GM12892 (cell line): Measurements from ENCODE around the gene ARHGAP32. TPM values are rescaled to one million over a fixed set of nuclear protein-coding genes. Genes with fewer than 3 reads are reported as not detected.

Experiments
- DNase-seq: peaks from one replicate; pipeline ENCODE4 v3.0.0; 2011; ENCODE audit not compliant: insufficient read length
- FAIRE-seq: peaks from 2 replicates; lab custom pipeline; 2011; peaks lifted over from hg19 to GRCh38; lab: Jason Lieb, UNC
- POLR2A ChIP-seq: IDR thresholded peaks from 2 replicates; pipeline ENCODE4 v1.6.1; 2011; ENCODE audit warnings: low read depth, low read length, control low read depth
- POLR2AphosphoS5 ChIP-seq: IDR thresholded peaks from 2 replicates; pipeline ENCODE4 v1.6.1; 2011; ENCODE audit warnings: low read depth, low read length, control low read depth
- TAF1 ChIP-seq: IDR thresholded peaks from 2 replicates; pipeline ENCODE4 v1.6.1; 2011; ENCODE audit warnings: low read depth, mild to moderate bottlenecking, control low read depth, low read length, borderline replicate concordance
- polyA plus RNA-seq: library from polyadenylated mRNA; unstranded; fragments of >200 nt; gene quantifications from one replicate; pipeline ENCODE4 v1.2.1, GENCODE V29; 2012; ENCODE audit warnings: missing spikeins, inconsistent platforms; ENCODE audit not compliant: missing spikeins

Gene ARHGAP32
- polyA plus RNA-seq, result 0.08 TPM

DNA sequence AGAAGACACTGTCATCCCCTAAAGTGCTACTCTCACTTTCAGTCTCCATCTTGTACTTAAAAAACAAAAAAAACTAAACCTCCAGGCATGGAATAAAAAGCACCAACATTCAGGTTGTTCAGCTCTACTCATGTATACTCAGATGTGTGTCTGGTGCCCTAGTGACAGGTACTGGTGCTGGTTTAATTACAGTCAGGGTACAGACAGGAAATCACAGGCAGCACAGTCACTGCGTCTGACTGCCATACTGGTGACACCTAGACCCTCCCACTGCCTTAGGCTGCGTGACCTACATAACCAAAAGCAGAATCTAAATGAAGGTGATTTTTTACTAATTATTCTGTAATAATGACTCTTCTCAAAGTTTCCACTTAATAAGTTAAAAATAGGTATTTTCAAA lies at the start of gene ARHGAP32:
Gene ARHGAP32, minus strand, starts transcription at position 176 of the 400 bp plus-strand sequence. Its CDS starts 127 bp downstream, at position 49.
- no peak for DNase-seq
- no peak for TF ChIP-seq TAF1
- TF ChIP-seq POLR2A, result no peak
- TF ChIP-seq POLR2AphosphoS5, result no peak
- no peak for FAIRE-seq

DNA sequence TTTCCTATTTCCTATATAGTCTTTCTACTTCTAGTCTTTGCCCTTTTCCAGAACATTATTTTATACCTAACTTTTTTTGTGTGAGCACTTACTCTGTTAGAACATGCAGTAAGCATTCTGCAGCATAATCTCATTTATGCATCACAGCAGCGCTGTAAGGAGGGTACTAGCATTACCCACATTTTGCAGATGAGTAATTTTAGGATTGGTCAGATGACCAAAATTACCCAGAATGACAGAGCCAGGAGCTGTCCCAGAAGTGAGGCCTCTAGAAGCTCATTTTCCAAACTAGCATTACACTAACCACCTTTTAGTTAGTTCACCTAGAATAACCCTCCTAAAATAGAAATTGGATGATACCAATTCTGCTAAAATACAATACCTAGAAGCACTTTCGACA lies 47.1 kb upstream of the ARHGAP32 start:
- TF ChIP-seq POLR2A (no peak), POLR2AphosphoS5 (no peak)
- DNase-seq, result no peak
- no peak for FAIRE-seq

DNA sequence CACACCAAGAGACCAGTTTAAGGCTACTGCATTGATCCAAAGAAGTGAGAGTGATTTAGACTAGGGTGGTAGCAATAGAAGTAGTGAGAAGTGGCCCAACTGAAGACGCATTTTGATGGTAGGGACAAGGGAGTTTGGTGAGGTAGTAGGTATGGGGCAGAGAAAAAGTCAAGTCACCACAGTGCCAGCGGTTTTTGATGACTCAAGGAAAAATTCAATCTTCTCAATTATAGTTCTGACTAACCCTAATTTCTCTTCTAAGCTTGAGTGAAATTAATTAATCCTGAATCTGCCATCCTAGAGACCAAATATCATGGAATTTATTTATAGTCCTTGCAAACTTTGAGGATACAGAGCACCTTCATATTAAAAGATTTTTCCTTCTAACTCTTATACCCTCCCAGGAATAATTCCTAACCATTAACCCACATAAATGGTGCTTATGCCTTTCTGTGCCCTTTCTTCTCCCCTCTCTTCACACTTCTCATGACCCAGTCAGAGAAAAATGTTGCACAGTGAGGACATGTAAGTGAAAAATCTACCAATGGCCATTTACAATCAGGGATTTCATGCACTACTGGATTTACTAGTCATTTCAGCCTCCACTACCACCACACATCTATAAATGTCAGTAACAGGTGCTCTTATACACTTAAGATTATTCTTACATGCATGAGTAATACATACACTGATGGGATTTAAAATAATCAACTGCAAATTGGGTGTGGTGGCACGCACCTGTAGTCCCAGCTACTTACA lies 45.9 kb upstream of the ARHGAP32 start:
- FAIRE-seq, result no peak
- TF ChIP-seq POLR2AphosphoS5 (no peak), POLR2A (no peak), TAF1 (no peak)

DNA sequence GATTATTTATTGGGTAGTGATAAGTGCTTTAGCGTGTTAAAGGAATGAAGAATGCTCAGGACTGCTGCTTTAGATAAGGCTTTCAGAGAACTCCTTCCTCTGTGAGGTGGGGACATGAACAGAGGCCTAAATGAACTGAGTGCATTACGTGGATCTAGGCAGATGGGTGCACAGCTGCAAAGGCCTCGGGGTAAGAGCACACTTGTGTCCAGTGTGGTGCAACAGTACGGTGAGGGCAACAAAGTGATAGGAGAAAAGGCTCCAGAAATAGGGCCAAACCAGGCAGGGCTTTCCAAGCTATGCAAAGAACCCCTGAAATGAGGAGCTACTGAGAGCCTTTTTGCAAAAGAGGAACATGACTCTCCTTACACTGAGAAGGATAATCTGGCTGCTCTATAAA lies 45.3 kb upstream of the ARHGAP32 start:
- DNase-seq (no peak), FAIRE-seq (no peak)
- TF ChIP-seq POLR2AphosphoS5, result no peak
- TF ChIP-seq TAF1, result no peak
- no peak for TF ChIP-seq POLR2A

More for the DNA sequence above, 45.9 kb upstream of the ARHGAP32 start:
- DNase-seq, result no peak

DNA sequence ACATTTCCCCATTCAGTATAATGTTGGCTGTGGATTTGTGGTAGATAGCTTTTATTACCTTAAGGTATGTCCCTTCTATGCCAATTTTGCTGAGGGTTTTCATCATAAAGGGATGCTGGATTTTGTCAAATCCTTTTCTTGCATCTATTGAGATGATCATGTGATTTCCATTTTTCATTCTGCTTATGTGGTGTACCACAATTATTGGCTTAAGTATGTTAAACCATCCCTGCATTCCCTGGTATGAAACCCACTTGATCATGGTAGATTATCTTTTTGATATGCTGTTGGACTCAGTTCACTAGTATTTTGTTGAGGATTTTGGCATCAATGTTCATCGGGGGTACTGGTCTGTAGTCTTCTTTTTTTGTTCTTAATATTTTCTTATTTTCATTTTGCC lies 44.7 kb upstream of the ARHGAP32 start:
- TF ChIP-seq POLR2A, result no peak
- TF ChIP-seq TAF1, result no peak
- TF ChIP-seq POLR2AphosphoS5, result no peak
- DNase-seq, result no peak
- FAIRE-seq, result no peak

DNA sequence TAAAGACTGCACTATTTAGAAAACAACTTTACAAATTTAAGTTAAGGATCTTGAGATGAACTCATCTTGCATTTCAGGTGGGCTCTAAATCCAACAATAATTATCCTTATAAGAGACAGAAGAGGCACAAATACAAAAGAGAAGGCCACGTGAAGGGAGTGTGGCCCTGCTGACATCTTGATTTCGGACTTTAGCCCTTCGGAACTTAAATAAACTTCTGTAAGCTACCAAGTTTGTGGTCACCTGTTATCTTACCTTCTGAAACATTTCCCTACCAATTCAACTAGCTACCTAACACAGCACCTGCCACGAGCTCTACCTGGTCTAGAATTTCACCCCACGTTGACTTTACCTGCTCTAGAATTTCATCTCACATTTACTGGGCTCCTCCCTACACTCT lies 42.9 kb upstream of the ARHGAP32 start:
- TF ChIP-seq POLR2AphosphoS5 (no peak), POLR2A (no peak), TAF1 (no peak)
- no peak for DNase-seq
- no peak for FAIRE-seq

DNA sequence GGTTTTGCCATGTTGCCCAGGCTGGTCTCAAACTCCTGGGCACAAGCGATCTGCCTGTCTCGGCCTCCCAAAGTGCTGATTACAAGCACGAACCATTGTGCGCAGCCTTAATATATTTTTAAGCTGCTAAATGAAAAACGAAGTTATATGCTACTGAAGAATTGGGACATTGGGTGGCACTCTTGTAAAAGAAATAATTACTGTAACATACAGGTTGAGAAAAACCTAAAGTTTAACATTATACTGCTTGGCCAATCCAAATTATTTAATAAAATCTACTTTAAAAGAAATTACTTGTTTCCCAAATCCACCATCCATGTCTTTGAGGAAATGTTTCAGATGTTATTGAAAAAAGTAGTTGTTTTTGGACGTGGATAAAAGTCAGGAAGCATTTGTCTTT lies 37.9 kb upstream of the ARHGAP32 start:
- no peak for DNase-seq
- no peak for FAIRE-seq
- no peak for TF ChIP-seq POLR2AphosphoS5
- no peak for TF ChIP-seq TAF1
- no peak for TF ChIP-seq POLR2A

DNA sequence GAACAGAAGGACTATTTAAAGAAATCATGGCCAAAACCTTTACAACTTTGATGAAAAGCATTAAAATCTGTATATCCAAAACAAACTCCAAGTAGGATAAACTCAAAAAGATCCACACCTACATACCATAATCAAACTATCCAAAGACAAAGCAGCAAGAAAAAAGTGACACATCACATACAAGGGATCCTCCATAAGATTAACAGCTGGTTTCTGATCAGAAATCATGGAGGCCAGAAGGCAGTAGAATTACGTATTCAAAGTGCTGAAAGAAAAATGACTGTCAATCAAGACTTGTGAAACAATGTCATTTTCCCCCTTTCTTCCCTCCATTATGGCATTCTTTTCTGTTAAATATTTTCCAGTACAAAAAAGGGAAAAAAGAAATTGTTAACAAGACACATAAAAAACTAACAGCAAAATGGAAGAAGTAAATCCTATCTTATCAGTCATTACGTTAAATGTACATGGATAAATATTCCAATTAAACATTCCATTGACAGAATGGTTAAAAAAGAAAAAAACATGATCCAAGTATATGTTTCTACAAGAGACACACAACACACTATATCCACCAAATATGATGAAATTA lies 34.2 kb upstream of the ARHGAP32 start:
- no peak for TF ChIP-seq TAF1
- TF ChIP-seq POLR2A, result no peak
- TF ChIP-seq POLR2AphosphoS5, result no peak
- DNase-seq (no peak), FAIRE-seq (no peak)

DNA sequence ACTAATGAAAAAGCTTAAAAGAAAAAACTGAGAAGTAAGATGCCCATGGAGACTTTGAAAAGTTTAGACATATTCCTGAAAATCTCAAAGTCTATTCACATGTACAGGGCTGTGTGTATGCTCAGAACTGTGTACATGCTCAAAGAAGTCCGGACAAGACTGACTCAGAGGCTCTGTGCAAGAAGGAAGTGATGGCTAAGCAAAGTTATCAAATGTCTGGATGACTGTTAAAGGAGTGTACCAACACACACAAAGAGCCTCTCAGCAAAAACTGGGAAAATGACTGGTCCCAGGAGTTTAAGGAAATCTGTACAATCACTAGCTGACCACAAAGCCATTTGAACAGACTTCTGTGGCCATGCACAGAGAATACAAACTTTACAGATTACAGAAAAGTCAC lies 33.1 kb upstream of the ARHGAP32 start:
- no peak for DNase-seq
- FAIRE-seq, result no peak
- TF ChIP-seq POLR2A, result no peak
- TF ChIP-seq TAF1, result no peak
- no peak for TF ChIP-seq POLR2AphosphoS5

DNA sequence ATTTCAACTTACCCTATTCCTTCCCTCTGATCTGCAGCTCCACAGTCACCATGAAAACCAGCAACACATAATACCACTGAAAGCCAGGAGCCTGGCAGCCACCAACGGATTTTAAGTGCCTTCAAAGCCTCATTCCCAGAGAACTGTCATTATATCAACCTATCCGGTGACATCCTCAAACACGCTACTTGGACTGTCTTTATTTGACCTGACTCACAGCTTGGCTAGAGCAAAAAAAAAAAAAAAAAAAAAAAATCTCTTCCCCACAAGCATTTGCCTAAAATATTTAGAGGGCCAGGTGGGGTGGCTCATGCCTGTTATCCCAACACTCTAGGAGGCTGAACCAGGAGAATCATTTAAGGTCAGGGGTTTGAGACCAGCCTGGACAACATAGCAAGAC lies 32.4 kb upstream of the ARHGAP32 start:
- no peak for DNase-seq
- no peak for FAIRE-seq
- no peak for TF ChIP-seq TAF1
- no peak for TF ChIP-seq POLR2A
- no peak for TF ChIP-seq POLR2AphosphoS5

DNA sequence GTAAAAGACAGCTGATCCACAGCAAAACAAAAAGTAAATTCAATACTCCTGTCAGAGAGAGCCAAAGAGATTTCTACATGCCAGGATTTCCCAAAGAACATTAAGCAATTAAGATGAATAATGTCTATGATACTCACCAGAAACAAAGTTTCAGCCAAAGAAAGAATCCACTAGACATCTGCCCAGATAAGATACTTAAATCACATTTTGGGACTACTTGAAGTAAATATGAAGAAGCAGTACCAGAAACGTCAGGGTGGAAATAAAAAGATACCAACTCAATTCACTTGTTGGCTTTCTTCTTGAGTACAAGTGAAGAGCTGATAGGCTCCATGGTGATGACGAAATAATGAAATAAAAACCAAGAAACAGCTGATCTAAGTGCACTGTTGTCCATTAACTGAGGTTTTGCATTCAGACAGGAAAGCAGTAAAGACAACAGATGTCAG lies 31.6 kb upstream of the ARHGAP32 start:
- TF ChIP-seq POLR2A (no peak), TAF1 (no peak), POLR2AphosphoS5 (no peak)

DNA sequence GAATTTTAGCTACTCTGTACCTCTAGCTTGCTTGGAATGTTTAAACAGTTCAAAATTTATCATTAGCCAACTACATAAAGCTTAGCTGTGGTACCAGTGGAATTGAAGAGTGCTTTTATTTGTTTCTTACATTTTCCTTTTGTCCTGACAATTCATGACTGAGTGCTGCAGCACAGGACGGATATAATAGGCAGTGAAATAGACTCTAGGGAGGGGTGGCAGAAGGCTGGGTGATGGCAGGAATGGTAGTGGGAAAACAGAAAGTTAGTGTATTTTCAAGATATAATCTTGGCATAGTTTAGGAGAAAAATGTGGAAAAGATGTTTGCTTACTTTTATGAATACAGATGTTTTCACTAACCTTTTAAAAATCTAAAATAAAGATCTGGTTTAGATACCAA lies 31.1 kb upstream of the ARHGAP32 start:
- no peak for FAIRE-seq

More for the DNA sequence above, 31.6 kb upstream of the ARHGAP32 start:
- DNase-seq (no peak), FAIRE-seq (no peak)

More for the DNA sequence above, 31.1 kb upstream of the ARHGAP32 start:
- TF ChIP-seq POLR2A, result no peak
- TF ChIP-seq TAF1, result no peak
- no peak for TF ChIP-seq POLR2AphosphoS5
- no peak for DNase-seq
